Caki2 (cell line): ENCODE measurements around the gene TRIM16. TPM values are rescaled to one million over a fixed set of nuclear protein-coding genes. Genes with fewer than 3 reads are reported as not detected.
"Not testable (repeated sequence)": the region's sequence is repeated elsewhere in the genome, so short reads cannot be mapped to it uniquely, and the experiment has no call there.

Experiments used
- DNase-seq: peaks from one replicate; pipeline ENCODE4 v3.0.0-alpha.2; 2015; ENCODE audit warnings: low read depth
- in situ Hi-C: cut with HindIII; loops from 2 replicates; pipeline ENCODE4 v1.10.0; 2016; ENCODE audit warnings: low sequenced_read_pairs, low pct_unique_long_range_greater_than_20kb, mixed read lengths
- total RNA-seq: library from RNA; depleted of rRNA; stranded (reverse); fragments of >200 nt; shearing (Covaris generic); gene quantifications from 2 replicates; pipeline ENCODE4 v1.2.3, GENCODE V29; 2014; ENCODE audit warnings: low replicate concordance

TRIM16 gene
- total RNA-seq, 1 experiment from 2014 or later = 345 TPM

DNA sequence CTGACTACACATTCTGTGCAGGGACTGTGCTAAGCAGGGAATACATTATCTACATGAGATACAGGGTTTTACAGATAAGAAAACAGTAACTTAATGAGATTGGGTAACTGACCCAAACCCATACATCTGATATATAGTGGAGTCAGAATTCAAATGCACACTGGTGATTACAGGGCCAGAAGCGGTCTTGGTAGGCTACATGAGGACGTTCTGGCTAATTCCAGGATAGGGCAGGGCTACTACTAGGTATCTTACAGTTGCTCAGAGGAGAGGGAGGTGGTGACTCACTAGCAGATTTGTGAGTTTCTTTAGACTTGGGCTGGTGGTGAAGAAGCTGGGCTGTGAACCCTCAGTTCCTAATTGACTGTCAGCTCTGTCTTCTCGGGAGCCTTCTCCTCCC, 21.4 kb downstream of the TRIM16 start:
- no peak for DNase-seq
- in situ Hi-C loops = no loop called here

DNA sequence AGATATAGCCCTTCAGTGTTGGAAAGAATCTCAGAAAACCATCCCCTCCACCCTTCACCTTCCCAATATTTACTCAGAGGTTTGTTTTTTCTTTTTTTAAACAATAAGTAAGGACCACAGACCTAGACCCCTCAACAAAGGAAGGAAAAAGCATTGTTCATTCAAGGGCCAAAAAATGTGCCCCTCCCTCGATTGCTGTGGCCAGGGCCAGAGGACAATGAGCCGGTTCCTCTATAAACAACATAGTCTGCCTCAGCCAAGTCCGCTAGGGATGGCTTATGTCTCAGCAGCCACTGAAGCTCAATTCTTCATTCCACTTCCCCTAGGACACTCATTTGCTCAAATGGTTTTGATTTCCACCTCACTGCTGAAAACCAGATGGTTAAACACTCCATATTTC, 24.0 kb downstream of the TRIM16 start:
- DNase-seq = no peak
- in situ Hi-C loops = no loop called here

DNA sequence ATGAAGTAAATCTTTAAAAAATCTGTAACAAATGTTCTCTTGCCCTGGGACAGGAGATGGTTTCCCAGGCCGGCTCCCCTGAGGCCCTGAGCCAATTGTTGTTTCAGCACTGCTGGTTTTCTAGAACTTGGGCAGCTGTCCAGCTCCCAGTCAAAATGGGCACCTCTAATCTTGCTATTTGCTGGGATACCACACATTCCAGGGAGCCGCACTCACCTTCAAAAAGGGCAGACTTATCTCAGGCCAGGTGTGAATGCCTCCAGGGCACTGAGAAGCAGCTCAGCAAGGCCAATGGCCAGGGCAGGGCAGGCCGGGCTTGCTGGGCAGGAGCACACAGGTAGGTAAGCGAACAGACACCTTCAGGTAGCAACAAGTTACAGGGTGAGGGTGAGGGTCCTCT, 24.4 kb downstream of the TRIM16 start:
- in situ Hi-C loops = no loop called here
- no peak for DNase-seq

DNA sequence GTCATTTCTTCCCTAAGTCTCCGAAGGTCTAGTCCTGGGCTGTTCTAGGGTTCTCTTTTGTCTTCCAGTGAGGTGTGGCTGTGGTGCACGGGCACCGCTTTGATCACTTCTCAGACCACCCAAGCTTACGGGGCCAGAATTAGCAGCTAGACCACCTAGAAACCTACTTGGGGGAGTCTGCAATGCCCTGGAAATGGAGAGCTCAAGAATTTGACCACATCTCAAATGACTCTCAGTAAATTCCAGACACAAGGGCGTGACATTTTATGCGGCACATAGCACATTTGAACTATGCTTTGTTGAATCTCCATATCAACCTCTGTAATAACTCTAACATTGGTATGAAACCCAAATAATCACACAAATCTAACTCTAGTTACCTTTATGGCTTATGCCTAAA, 24.9 kb downstream of the TRIM16 start:
- no peak for DNase-seq
- in situ Hi-C loops = no loop called here

DNA sequence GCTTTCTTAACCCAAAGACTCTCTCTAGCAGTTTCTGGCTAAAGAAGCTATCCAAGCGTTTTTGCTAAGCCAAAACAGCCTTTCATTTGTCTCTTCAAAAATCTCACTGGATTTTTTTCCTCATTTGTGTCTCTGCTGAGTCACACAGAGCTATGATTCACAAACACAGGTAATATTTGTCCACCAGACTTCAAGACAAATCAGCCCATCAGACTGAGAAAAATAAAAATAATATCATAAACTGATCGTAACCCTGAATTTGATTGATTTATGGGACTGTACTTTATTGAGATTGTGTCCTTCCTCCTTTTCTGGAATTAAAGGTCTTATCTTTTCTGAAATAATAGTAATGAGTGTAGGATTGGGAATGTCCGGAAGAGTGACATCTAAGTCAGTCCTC, 25.8 kb downstream of the TRIM16 start:
- no peak for DNase-seq
- in situ Hi-C loops = no loop called here

DNA sequence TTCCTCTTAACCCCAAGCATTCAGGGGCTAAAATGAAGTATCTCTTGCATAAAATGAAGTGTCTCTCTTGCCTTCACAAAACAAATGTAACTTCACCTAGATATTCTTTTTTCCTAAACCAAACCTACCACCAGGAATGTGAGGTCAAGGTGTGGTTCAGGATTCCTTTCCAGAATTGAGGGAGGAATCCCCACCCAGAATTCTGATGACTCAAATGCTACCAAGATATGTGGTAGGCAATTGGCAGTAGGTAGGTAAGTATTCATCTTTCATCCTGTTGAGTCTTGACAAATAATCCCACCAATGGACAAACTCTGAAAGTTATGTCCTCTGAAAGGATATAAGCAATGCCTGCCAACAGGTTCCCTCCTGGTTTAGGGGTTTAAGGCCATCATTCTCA, 26.2 kb downstream of the TRIM16 start:
- no peak for DNase-seq
- in situ Hi-C loops = no loop called here

DNA sequence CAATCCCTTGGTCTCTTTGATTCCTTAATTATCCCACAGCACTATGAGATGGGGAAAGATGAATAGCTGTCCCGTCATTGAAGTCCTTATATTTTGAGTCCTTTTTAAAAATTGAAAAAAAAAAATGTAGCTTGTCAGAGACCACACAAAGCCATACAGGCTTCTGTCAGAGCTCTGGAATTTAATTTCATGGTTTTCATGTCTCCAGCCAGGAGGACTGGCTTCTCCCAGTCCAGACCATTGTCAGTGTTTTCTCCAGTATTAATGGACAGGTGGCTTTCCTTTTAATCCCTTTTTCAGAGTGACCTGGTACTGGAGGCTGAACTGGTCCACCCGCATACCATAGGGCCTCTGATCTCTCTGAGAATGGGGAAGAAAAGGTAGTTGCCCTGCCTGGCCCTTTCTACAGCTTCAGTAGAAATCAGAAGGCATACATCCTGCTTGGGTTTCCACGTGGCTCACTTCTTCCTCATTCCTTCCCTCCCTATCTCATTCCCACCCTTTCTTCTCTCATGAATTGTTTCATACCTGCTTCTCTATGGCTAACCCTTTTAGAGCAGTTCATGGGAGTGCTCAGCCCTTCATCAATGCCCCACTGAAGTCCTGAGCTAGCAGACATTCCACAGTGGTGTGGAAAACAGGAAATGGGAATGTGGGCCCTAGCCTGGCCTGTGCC, 29.1 kb downstream of the TRIM16 start:
- DNase-seq = no peak
- in situ Hi-C loops = no loop called here

DNA sequence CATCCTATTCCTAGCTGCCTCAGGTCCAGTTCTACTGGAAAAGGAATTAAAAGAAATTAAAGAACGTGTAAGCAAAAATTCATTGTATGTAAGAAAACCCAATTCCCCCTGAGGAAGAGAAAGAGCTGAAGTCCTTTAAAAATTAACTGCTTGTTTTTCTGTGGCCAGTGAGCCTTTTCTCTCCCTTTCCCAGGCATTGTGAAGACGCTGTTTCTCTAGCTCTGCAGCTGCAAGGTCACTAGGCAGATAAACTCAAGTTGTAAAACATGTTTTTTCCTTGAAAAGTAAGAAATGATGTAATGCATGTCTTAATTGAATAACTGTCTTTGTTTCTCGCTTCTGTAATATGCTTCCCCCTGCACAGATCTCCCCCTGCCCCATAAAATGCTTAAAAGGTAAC, 29.7 kb downstream of the TRIM16 start:
- in situ Hi-C loops, DNase-seq: not testable (repeated sequence)

DNA sequence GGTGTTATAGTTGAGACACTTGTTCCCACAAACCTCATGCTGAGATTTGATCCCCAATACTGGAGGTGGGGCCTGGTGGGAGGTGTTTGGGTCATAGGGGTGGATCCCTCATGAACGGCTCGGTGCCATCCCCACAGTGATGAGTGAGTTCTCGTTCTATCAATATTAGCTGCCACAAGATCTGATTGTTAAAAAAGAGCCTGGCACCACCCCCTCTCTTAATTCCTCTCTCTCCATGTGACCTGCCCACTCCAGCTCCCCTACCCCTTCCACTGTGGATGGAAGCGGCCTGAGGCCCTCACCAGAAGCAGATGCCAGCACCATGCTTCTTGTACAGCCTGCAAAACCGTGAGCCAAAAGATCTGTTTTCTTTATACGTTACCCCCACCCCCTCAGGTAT, 31.2 kb downstream of the TRIM16 start:
- no peak for DNase-seq
- in situ Hi-C loops = no loop called here

DNA sequence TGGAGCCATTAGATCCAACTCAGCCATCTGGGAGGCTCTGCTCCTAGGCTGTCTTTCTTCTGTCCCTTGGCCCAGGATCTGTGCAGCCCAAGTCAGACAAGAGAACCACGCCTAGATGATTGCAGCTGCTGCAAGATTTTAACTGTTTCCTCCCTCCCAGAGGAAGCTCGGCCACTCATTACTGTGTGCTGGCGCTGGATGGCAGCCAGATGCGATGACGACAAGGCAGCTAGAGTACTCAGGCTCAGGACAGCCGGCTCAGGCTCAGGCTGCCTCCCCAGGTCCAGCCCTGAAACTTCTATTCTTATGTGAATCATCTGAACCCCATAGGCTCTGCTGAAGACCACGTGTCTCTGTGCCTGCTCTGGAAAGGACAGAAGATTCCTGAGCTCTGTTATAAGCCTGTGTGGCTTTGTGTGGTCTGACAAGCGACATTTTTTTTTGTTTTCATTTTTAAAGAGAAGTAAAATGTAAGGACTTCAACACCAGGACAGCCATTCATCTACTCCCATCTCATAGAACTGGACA, 32.5 kb downstream of the TRIM16 start:
- in situ Hi-C loops = no loop called here
- DNase-seq = peak; percentile 97

DNA sequence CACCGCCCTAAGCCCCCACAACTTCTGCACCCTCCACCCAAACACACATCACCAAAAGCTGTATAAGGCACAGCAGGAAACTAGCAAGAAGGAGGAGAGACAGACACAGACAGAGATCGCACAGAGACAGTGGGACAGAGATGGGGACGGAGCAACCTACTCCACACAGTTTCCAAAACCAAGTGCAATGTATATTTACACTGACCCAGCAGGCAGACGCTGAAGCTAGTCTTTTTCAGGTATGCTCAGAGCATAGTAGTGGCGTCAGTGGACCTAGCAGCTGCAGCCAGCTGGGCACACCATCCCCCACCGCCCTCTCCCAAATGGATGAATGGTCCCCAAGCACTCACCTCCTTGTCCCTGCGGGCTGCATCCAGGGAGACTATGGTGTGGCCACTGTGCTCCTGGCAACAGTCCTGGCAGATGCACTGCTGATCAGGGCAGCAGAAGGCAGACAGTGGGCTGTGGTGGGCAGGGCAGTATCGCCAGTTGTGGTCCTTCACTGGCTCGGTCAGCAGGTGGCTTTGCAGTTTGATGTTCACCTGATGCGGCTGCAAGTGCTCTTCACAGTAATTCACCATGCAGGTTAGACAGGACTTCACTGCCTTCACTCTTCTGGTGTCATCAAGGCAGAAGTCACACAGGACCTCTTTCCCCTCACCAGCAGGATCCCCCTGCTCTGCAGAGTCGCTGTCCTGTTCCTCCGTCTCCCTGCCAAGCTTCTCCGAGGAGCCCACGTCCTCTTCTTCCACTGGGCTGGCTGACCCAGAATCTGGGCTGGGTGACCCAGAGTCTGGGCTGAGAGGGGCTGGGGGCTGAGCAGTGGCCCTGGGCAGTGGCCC, 33.1 kb downstream of the TRIM16 start:
- DNase-seq = no peak

DNA sequence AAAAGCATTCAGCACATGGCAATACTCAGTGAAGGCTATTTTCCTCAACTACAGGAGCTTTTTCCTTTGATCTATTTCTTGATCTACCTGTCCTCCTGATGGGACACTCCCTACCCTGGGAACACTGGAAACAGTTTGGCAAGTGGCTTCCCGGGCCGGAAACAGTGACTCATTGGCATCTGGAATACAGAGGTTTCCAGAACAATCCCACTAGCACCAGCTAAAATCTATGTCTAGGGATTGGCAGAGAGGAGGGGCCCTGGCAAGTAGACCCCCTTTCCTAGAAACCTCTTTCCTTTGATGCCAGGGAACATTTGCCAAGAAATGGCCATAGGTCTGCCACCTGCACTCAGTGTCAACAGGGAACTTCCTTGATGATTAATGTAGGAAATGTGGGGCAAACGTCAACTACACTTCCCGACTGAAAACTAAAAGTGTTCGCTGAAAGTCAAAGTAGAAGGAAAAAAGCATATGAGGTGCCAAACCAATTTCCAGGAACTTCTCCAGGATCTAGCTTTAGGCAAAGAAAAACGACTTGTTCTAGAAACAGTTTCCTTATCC, 34.2 kb downstream of the TRIM16 start:
- in situ Hi-C loops = no loop called here
- peak; percentile 45 for DNase-seq

More for the DNA sequence above, 33.1 kb downstream of the TRIM16 start:
- in situ Hi-C loops = no loop called here

DNA sequence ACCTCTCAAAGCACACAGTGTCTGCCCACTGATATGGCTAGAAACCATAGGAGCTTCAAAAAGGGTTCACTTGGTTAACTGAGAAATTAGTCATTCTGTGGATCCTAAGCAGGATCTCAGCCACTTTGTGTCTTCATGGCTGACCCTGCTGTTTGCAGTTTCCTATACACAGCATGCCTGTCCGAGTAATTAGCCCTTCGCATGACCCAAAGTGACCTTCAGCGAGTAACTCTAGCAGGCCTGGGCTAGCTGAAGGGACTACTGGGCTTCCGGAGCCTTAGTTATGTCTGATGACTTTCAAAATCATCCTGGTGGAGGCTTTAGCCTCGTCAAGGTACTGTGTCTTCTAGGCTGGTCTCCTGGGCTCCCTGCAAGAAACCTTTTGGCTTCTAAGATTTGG, 35.7 kb downstream of the TRIM16 start:
- DNase-seq = peak; percentile 30

DNA sequence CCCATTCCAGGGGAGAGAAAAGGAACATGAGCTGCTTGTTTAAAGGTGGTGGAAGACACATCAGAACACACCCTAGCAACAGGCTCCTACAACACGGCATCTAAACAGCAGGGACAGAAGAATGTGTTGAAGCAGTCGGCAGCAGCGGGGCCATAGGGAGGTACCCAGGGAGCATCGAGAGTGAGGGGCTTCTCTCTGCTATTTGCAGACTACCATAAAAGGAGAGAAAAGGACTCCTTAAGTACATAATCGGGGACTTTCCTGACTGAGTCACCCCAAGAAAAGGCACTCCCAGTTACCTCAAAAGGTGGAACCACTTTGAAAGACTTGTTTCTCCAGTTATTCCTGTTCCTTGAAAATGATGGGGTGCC, 38.2 kb downstream of the TRIM16 start:
- DNase-seq = peak; percentile 72
- in situ Hi-C loops = not testable (repeated sequence)

More for the DNA sequence above, 35.7 kb downstream of the TRIM16 start:
- in situ Hi-C loops = no loop called here

DNA sequence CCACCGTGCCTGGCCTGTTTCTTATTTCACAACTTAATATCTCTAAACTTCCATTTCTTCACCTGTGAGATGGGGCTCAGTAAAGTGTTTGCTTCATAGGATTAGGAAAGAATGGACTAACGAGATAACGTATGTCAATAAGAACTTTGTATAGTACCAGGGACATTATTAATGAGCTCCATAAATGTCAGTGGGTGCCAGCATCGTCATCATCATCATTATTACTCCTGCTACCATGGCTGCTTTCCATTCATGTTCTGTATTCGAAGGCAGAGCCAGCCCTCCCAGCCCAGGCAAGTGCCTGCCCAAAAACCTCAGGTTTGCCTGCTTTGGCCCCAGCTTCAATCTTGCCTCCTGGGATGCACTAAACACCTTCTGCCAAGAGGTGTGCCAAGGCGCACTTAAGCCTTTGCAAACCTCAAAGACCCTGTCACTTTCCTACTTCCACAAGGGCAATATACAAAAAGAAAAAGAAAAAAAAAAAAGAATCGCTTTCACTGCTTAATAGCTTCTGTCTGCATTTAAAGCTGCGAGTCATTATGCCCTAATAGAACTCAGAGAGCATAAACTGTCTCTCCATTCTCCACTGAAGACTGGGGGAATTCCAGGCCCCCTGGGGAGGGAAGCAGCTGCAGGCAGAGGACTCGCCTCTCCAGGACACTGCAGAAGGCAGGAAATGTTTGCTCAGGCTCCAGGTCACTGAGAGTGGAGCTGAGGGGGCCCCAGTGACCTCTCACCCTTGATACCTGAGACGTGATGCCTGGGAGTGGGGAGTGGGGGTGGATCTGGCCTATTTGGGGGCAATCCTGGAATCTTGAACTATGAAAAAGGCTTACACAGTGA, 38.8 kb downstream of the TRIM16 start:
- in situ Hi-C loops = not testable (repeated sequence)
- peak; percentile 78 for DNase-seq

DNA sequence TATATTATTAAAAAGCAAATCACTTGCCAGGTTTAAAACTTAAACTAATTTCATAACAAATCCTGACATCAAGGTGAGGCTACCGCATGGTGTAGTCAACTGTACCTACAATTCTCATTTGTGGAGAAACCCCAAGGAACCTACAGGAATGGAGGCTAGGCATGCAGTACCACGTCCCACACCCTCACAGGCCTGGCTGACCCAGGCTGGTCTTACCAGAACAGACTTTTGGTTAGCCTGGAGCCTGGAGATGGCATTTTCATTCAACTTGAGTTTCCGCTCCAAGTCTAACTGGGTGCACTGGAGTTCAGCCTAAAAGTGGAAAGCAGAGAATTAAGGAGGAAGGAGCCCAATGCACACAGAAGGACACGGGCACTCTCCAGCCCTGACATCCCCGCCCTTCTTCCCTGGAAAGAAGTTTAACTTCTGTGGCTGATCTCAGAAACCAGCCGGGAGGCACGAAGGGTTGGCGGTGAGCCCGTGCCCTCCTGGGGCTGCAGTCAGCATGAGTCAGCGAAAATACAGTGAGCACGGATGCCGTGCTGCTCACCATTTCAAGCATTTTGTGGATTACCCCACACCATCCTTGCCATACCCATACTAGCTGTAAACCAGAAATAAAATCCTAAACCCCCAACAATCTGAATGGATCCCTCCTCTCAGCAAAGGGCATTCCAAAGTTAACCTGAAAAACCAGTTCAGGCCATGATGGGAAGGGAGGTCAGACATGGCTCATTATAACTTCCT, 41.4 kb downstream of the TRIM16 start:
- DNase-seq, in situ Hi-C loops: not testable (repeated sequence)

DNA sequence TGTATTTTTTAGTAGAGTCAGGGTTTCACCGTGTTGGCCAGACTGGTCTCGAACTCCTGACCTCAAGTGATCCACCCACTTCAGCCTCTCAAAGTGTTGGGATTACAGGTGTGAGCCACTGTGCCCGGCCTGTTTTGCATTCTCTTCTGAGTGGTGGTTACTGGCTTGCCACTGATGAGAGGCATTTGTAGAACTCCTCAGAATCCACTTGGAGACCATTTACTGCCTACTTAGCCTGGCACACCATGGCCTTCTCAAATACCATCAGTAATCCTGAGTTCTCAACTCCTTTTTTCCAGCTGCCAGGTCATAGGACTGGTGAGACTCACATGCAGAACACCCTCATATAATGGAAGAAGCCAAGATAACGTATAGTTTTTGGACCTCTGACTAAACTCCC, 42.1 kb downstream of the TRIM16 start:
- DNase-seq, in situ Hi-C loops: not testable (repeated sequence)
